OCI-LY3 (cell line): ENCODE measurements around the gene C19orf12.

Experiments
- CTCF ChIP-seq: fragments of 200-600, 300-600 bp; sonication (generic); IDR thresholded peaks from 2 replicates; pipeline ENCODE4 v1.5.1; 2014; ENCODE audit warnings: antibody characterized with exemption, low read length, low read depth
- EZH2phosphoT487 ChIP-seq: fragments of 200-600 bp; shearing (Covaris generic); IDR thresholded peaks from 2 replicates; pipeline ENCODE4 v1.6.1; 2018; ENCODE audit warnings: antibody characterized with exemption, mixed run types, low read depth

- TF ChIP-seq EZH2phosphoT487 (no peak), CTCF (no peak)
Measured at GRCh38 chr19:29683009-29683408, 32.1 kb downstream of the C19orf12 start.
